Chondrocyte (in vitro differentiated cells): ENCODE measurements around the gene DPYD. TPM values are rescaled to one million over a fixed set of nuclear protein-coding genes. Genes with fewer than 3 reads are reported as not detected.

ENCODE experiments used
- DNase-seq: peaks from one replicate; pipeline ENCODE4 v3.0.0; 2021; ENCODE audit warnings: mixed read lengths, low spot score
- H3K27ac Mint-ChIP-seq: one replicate; pipeline ENCODE4 v1.8.0; 2021; ENCODE audit warnings: mild to moderate bottlenecking, moderate library complexity, mixed read lengths; ENCODE audit not compliant: unreplicated experiment
- H3K27me3 Mint-ChIP-seq: 2 replicates; pipeline ENCODE4 v1.8.0; 2021; ENCODE audit warnings: low read depth, mixed read lengths
- H3K36me3 Mint-ChIP-seq: 2 replicates; pipeline ENCODE4 v1.8.0; 2021; ENCODE audit warnings: low read depth, mixed read lengths
- H3K4me1 Mint-ChIP-seq: 2 replicates; pipeline ENCODE4 v1.8.0; 2021; ENCODE audit warnings: low read depth, mild to moderate bottlenecking, mixed read lengths
- H3K4me3 Mint-ChIP-seq: one replicate; pipeline ENCODE4 v1.8.0; 2021; ENCODE audit warnings: mild to moderate bottlenecking, moderate library complexity, mixed read lengths; ENCODE audit not compliant: unreplicated experiment
- H3K9me3 Mint-ChIP-seq: 2 replicates; pipeline ENCODE4 v1.8.0; 2021; ENCODE audit warnings: low read depth, mixed read lengths
- CTCF ChIP-seq: fragments of 200-600 bp; sonication (generic); IDR thresholded peaks from 2 replicates; pipeline ENCODE4 v1.5.0; 2021; ENCODE audit warnings: antibody characterized with exemption, mild to moderate bottlenecking, moderate library complexity
- total RNA-seq: library from RNA; stranded (reverse); gene quantifications from 3 replicates; pipeline ENCODE4 v1.2.1, GENCODE V29; 2021

The DPYD gene
- total RNA-seq, 1 donor from 2014 or later, result 5.3 TPM

DNA sequence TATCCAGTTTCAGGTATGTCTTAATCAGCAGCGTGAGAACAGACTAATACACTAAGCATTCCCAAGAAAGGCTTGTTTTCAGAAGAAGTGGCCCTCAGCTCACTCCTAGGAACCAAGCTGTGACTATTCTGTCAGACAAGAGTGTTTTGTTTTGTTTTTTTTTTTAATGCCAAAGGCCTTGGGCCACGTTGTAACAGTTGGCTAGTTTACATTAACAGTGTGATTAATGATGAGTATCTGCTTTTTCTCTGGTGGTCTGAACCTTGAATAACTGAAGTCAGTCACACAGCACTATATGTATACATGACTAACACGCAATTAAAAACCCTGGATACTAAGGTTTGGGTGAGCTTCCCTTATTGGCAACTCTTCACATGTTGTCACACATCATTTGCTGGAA is 21.9 kb downstream of the DPYD start:
- peaks cover 4% of the 10 kb centered on the region for H3K36me3 Mint-ChIP-seq
- no peak for DNase-seq
- no peak overlapping the region for H3K27ac Mint-ChIP-seq

DNA sequence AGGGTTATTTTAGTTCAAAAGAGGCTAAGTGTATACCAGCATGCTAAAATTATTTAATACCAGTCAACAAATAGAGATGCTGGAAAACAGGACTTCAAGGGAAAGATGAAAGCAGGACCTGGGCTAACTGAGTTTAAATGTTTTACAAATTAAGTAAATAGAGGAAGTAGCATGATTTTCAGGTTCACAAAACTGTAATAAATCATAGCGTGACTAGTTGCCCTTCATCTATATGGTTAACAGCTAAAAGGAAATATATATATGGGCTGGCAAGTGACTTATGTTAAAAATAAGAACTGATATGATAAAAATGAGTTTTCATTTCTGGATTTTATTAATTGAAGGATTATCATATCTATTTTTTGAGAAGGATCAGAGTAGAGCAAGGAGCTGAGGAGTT is 25.6 kb downstream of the DPYD start:
- no peak overlapping the region for H3K4me3 Mint-ChIP-seq
- peaks cover 15% of the 10 kb centered on the region for H3K9me3 Mint-ChIP-seq

More for the DNA sequence above, 21.9 kb downstream of the DPYD start:
- Mint-ChIP-seq H3K4me3 (no peak overlapping the region), H3K9me3 (peaks cover 15% of the 10 kb centered on the region), H3K4me1 (peaks cover 36% of the 10 kb centered on the region), H3K27me3 (no peaks in the 10 kb centered on the region)
- no peak for TF ChIP-seq CTCF

GRCh38 chr1:97893844-97894243 is 27.0 kb downstream of the DPYD start:
- no peak overlapping the region for H3K4me3 Mint-ChIP-seq
- H3K9me3 Mint-ChIP-seq, result peaks cover 18% of the 10 kb centered on the region
- peaks cover 5% of the 10 kb centered on the region for H3K36me3 Mint-ChIP-seq
- no peak for DNase-seq
- TF ChIP-seq CTCF, result no peak
- peaks cover 12% of the 10 kb centered on the region for H3K4me1 Mint-ChIP-seq
- no peaks in the 10 kb centered on the region for H3K27me3 Mint-ChIP-seq
- H3K27ac Mint-ChIP-seq, result no peak overlapping the region

More for the DNA sequence above, 25.6 kb downstream of the DPYD start:
- no peak for DNase-seq
- Mint-ChIP-seq H3K36me3 (peaks cover 4% of the 10 kb centered on the region), H3K4me1 (peaks cover 12% of the 10 kb centered on the region), H3K27ac (no peak overlapping the region), H3K27me3 (no peaks in the 10 kb centered on the region)
- TF ChIP-seq CTCF, result no peak

- Mint-ChIP-seq H3K36me3 (peaks cover 5% of the 10 kb centered on the region), H3K4me1 (peaks cover 4% of the 10 kb centered on the region), H3K4me3 (no peak overlapping the region), H3K9me3 (peaks cover 16% of the 10 kb centered on the region), H3K27me3 (no peaks in the 10 kb centered on the region), H3K27ac (no peak overlapping the region)
- no peak for DNase-seq
- TF ChIP-seq CTCF, result no peak
Measured at GRCh38 chr1:97886199-97886598, 34.6 kb downstream of the DPYD start.

GRCh38 chr1:97883823-97884222 is 37.0 kb downstream of the DPYD start:
- no peak for DNase-seq
- Mint-ChIP-seq H3K27ac (no peak overlapping the region), H3K4me1 (peaks cover 4% of the 10 kb centered on the region), H3K4me3 (no peak overlapping the region), H3K9me3 (peaks cover 10% of the 10 kb centered on the region), H3K36me3 (peaks cover 4% of the 10 kb centered on the region), H3K27me3 (no peaks in the 10 kb centered on the region)
- no peak for TF ChIP-seq CTCF
